ENCODE data around the gene COL12A1.

The COL12A1 gene

GRCh38 chr6:75233092-75233615 lies 27.3 kb upstream of the COL12A1 start:
- Histone ChIP-seq H3K36me3 (ENCODE audit: control insufficient read depth in 5 of 5, insufficient read depth in 5 of 5, low read length in 5 of 5) (peaks cover 16 to 20% (median 18%) of the 10 kb centered on the region in 5 donors), H3K4me1 (ENCODE audit: control insufficient read depth in 5 of 5, insufficient read depth in 5 of 5, low read length in 5 of 5) (peaks cover 0 to 28% (median 21%) of the 10 kb centered on the region in 5 donors), H3K4me3 (ENCODE audit: low read depth in 1 of 5, low read length in 5 of 5) (no peak overlapping the region), H3K9me3 (ENCODE audit: control insufficient read depth in 5 of 5, low read length in 5 of 5) (no peaks in the 10 kb centered on the region), H3K9ac (ENCODE audit: low read length in 5 of 5) (no peak overlapping the region), H3K27me3 (ENCODE audit: control insufficient read depth in 5 of 5, insufficient read depth in 4 of 5, low read length in 5 of 5) (no peaks in the 10 kb centered on the region), H3K27ac (ENCODE audit: low read depth, low read length) (peak overlapping the region; percentile 55)

- Histone ChIP-seq H3K4me3 (ENCODE audit: low read depth in 1 of 5, low read length in 5 of 5) (no peak overlapping the region), H3K9ac (ENCODE audit: low read length in 5 of 5) (no peak overlapping the region), H3K27me3 (ENCODE audit: control insufficient read depth in 5 of 5, insufficient read depth in 4 of 5, low read length in 5 of 5) (no peaks in the 10 kb centered on the region), H3K4me1 (ENCODE audit: control insufficient read depth in 5 of 5, insufficient read depth in 5 of 5, low read length in 5 of 5) (peaks cover 0 to 31% (median 21%) of the 10 kb centered on the region in 5 donors), H3K36me3 (ENCODE audit: control insufficient read depth in 5 of 5, insufficient read depth in 5 of 5, low read length in 5 of 5) (no peaks in the 10 kb centered on the region), H3K27ac (ENCODE audit: low read depth, low read length) (no peak overlapping the region), H3K9me3 (ENCODE audit: control insufficient read depth in 5 of 5, low read length in 5 of 5) (peaks cover 0 to 2% (median 0%) of the 10 kb centered on the region in 5 donors)
Measured at GRCh38 chr6:75230484-75231325, 24.9 kb upstream of the COL12A1 start.

GRCh38 chr6:75224303-75224926 lies 18.6 kb upstream of the COL12A1 start:
- Histone ChIP-seq H3K9me3 (ENCODE audit: control insufficient read depth in 5 of 5, low read length in 5 of 5) (peaks cover 0 to 2% (median 0%) of the 10 kb centered on the region in 5 donors), H3K27ac (ENCODE audit: low read depth, low read length) (peak overlapping the region; percentile 89), H3K36me3 (ENCODE audit: control insufficient read depth in 5 of 5, insufficient read depth in 5 of 5, low read length in 5 of 5) (no peaks in the 10 kb centered on the region), H3K9ac (ENCODE audit: low read length in 5 of 5) (no peak overlapping the region), H3K4me1 (ENCODE audit: control insufficient read depth in 5 of 5, insufficient read depth in 5 of 5, low read length in 5 of 5) (peaks cover 8 to 30% (median 14%) of the 10 kb centered on the region in 5 donors), H3K4me3 (ENCODE audit: low read depth in 1 of 5, low read length in 5 of 5) (no peak overlapping the region), H3K27me3 (ENCODE audit: control insufficient read depth in 5 of 5, insufficient read depth in 4 of 5, low read length in 5 of 5) (no peaks in the 10 kb centered on the region)

GRCh38 chr6:75223428-75223827 lies 17.6 kb upstream of the COL12A1 start:
- H3K9ac ChIP-seq (ENCODE audit: low read length in 5 of 5), result peak overlapping the region in 1 of 5 donors; percentile 12
- H3K36me3 ChIP-seq (ENCODE audit: control insufficient read depth in 5 of 5, insufficient read depth in 5 of 5, low read length in 5 of 5), result no peaks in the 10 kb centered on the region
- H3K9me3 ChIP-seq (ENCODE audit: control insufficient read depth in 5 of 5, low read length in 5 of 5), result peaks cover 0 to 2% (median 0%) of the 10 kb centered on the region in 5 donors
- no peaks in the 10 kb centered on the region for H3K27me3 ChIP-seq (ENCODE audit: control insufficient read depth in 5 of 5, insufficient read depth in 4 of 5, low read length in 5 of 5)
- H3K4me1 ChIP-seq (ENCODE audit: control insufficient read depth in 5 of 5, insufficient read depth in 5 of 5, low read length in 5 of 5), result peaks cover 8 to 30% (median 14%) of the 10 kb centered on the region in 5 donors
- no peak overlapping the region for H3K4me3 ChIP-seq (ENCODE audit: low read depth in 1 of 5, low read length in 5 of 5)
- H3K27ac ChIP-seq (ENCODE audit: low read depth, low read length), result peak overlapping the region; percentile 89

GRCh38 chr6:75222261-75222660 lies 16.4 kb upstream of the COL12A1 start:
- no peaks in the 10 kb centered on the region for H3K27me3 ChIP-seq (ENCODE audit: control insufficient read depth in 5 of 5, insufficient read depth in 4 of 5, low read length in 5 of 5)
- H3K4me1 ChIP-seq (ENCODE audit: control insufficient read depth in 5 of 5, insufficient read depth in 5 of 5, low read length in 5 of 5), result peaks cover 8 to 37% (median 22%) of the 10 kb centered on the region in 5 donors
- H3K27ac ChIP-seq (ENCODE audit: low read depth, low read length), result peak overlapping the region; percentile 89
- H3K4me3 ChIP-seq (ENCODE audit: low read depth in 1 of 5, low read length in 5 of 5), result no peak overlapping the region
- H3K9me3 ChIP-seq (ENCODE audit: control insufficient read depth in 5 of 5, low read length in 5 of 5), result no peaks in the 10 kb centered on the region
- H3K9ac ChIP-seq (ENCODE audit: low read length in 5 of 5), result peak overlapping the region in 1 of 5 donors; percentile 22
- H3K36me3 ChIP-seq (ENCODE audit: control insufficient read depth in 5 of 5, insufficient read depth in 5 of 5, low read length in 5 of 5), result no peaks in the 10 kb centered on the region

- peaks cover 12 to 41% (median 27%) of the 10 kb centered on the region in 5 donors for H3K4me1 ChIP-seq (ENCODE audit: control insufficient read depth in 5 of 5, insufficient read depth in 5 of 5, low read length in 5 of 5)
- H3K9me3 ChIP-seq (ENCODE audit: control insufficient read depth in 5 of 5, low read length in 5 of 5), result no peaks in the 10 kb centered on the region
- H3K27ac ChIP-seq (ENCODE audit: low read depth, low read length), result no peak overlapping the region
- H3K9ac ChIP-seq (ENCODE audit: low read length in 5 of 5), result no peak overlapping the region
- H3K27me3 ChIP-seq (ENCODE audit: control insufficient read depth in 5 of 5, insufficient read depth in 4 of 5, low read length in 5 of 5), result no peaks in the 10 kb centered on the region
- no peak overlapping the region for H3K4me3 ChIP-seq (ENCODE audit: low read depth in 1 of 5, low read length in 5 of 5)
- H3K36me3 ChIP-seq (ENCODE audit: control insufficient read depth in 5 of 5, insufficient read depth in 5 of 5, low read length in 5 of 5), result no peaks in the 10 kb centered on the region
Measured at GRCh38 chr6:75221116-75221515, 15.3 kb upstream of the COL12A1 start.

GRCh38 chr6:75220357-75220756 lies 14.5 kb upstream of the COL12A1 start:
- H3K36me3 ChIP-seq (ENCODE audit: control insufficient read depth in 5 of 5, insufficient read depth in 5 of 5, low read length in 5 of 5), result no peaks in the 10 kb centered on the region
- no peaks in the 10 kb centered on the region for H3K27me3 ChIP-seq (ENCODE audit: control insufficient read depth in 5 of 5, insufficient read depth in 4 of 5, low read length in 5 of 5)
- H3K9ac ChIP-seq (ENCODE audit: low read length in 5 of 5), result no peak overlapping the region
- H3K9me3 ChIP-seq (ENCODE audit: control insufficient read depth in 5 of 5, low read length in 5 of 5), result no peaks in the 10 kb centered on the region
- H3K4me1 ChIP-seq (ENCODE audit: control insufficient read depth in 5 of 5, insufficient read depth in 5 of 5, low read length in 5 of 5), result peaks cover 12 to 41% (median 27%) of the 10 kb centered on the region in 5 donors
- no peak overlapping the region for H3K4me3 ChIP-seq (ENCODE audit: low read depth in 1 of 5, low read length in 5 of 5)
- peak overlapping the region; percentile 7 for H3K27ac ChIP-seq (ENCODE audit: low read depth, low read length)

DNA sequence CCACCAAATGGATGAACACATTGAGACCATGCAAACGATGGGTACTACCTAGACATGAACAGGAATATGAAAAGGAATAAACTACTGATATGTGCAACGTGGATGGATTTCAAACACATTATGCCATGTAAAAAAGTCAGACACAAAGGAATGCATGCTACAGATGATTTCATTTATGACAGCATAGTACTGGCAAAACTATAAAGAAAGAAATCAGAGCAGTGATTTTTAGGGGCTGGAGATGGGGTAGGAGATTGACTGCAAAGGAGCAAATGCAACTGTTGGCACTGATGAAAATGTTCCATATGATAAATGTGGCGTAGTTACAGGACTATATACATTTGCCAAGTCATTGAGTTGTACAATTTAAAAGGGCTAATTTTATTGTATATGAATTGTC lies 13.4 kb upstream of the COL12A1 start:
- H3K36me3 ChIP-seq (ENCODE audit: control insufficient read depth in 5 of 5, insufficient read depth in 5 of 5, low read length in 5 of 5), result no peaks in the 10 kb centered on the region
- H3K4me1 ChIP-seq (ENCODE audit: control insufficient read depth in 5 of 5, insufficient read depth in 5 of 5, low read length in 5 of 5), result peaks cover 12 to 38% (median 27%) of the 10 kb centered on the region in 5 donors
- H3K9me3 ChIP-seq (ENCODE audit: control insufficient read depth in 5 of 5, low read length in 5 of 5), result no peaks in the 10 kb centered on the region
- H3K27ac ChIP-seq (ENCODE audit: low read depth, low read length), result no peak overlapping the region
- no peak overlapping the region for H3K9ac ChIP-seq (ENCODE audit: low read length in 5 of 5)
- no peak overlapping the region for H3K4me3 ChIP-seq (ENCODE audit: low read depth in 1 of 5, low read length in 5 of 5)
- no peaks in the 10 kb centered on the region for H3K27me3 ChIP-seq (ENCODE audit: control insufficient read depth in 5 of 5, insufficient read depth in 4 of 5, low read length in 5 of 5)

DNA sequence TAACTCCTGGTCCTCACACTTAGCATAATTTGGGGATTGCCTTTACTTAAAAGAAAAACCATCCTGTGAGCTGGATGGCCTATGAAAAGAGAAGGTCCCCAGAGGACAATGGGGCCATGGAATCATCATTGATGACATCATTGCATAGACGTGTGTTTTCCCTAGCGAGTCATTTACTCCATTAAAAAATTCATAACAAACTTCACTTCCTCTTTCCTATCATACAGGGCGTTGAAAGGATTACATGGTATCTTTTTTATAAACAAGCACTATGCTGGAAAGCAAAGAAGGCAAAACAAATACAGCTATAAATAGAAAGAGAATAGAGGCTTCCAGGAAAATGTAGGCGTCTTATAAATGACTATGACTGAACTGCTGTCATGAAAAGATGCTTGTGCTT lies 11.3 kb upstream of the COL12A1 start:
- H3K9ac ChIP-seq (ENCODE audit: low read length in 5 of 5), result no peak overlapping the region
- H3K4me1 ChIP-seq (ENCODE audit: control insufficient read depth in 5 of 5, insufficient read depth in 5 of 5, low read length in 5 of 5), result peaks cover 7 to 35% (median 24%) of the 10 kb centered on the region in 5 donors
- H3K27me3 ChIP-seq (ENCODE audit: control insufficient read depth in 5 of 5, insufficient read depth in 4 of 5, low read length in 5 of 5), result no peaks in the 10 kb centered on the region
- peak overlapping the region in 1 of 5 donors; percentile 13 for H3K4me3 ChIP-seq (ENCODE audit: low read depth in 1 of 5, low read length in 5 of 5)
- no peaks in the 10 kb centered on the region for H3K9me3 ChIP-seq (ENCODE audit: control insufficient read depth in 5 of 5, low read length in 5 of 5)
- H3K27ac ChIP-seq (ENCODE audit: low read depth, low read length), result peak overlapping the region; percentile 39
- no peaks in the 10 kb centered on the region for H3K36me3 ChIP-seq (ENCODE audit: control insufficient read depth in 5 of 5, insufficient read depth in 5 of 5, low read length in 5 of 5)

- H3K36me3 ChIP-seq (ENCODE audit: control insufficient read depth in 5 of 5, insufficient read depth in 5 of 5, low read length in 5 of 5), result no peaks in the 10 kb centered on the region
- peaks cover 4 to 39% (median 34%) of the 10 kb centered on the region in 5 donors for H3K4me1 ChIP-seq (ENCODE audit: control insufficient read depth in 5 of 5, insufficient read depth in 5 of 5, low read length in 5 of 5)
- no peak overlapping the region for H3K9ac ChIP-seq (ENCODE audit: low read length in 5 of 5)
- H3K27me3 ChIP-seq (ENCODE audit: control insufficient read depth in 5 of 5, insufficient read depth in 4 of 5, low read length in 5 of 5), result no peaks in the 10 kb centered on the region
- no peak overlapping the region for H3K4me3 ChIP-seq (ENCODE audit: low read depth in 1 of 5, low read length in 5 of 5)
- H3K27ac ChIP-seq (ENCODE audit: low read depth, low read length), result no peak overlapping the region
- H3K9me3 ChIP-seq (ENCODE audit: control insufficient read depth in 5 of 5, low read length in 5 of 5), result no peaks in the 10 kb centered on the region
Measured at GRCh38 chr6:75215291-75215690, 9.4 kb upstream of the COL12A1 start.
